ENCODE measurements around the gene RTN4R.
"Not testable (repeated sequence)": the region's sequence is repeated elsewhere in the genome, so short reads cannot be mapped to it uniquely, and the experiment has no call there.

RTN4R gene

GRCh38 chr22:20282901-20283673, 15.0 kb upstream of the RTN4R start:
- Histone ChIP-seq H3K36me3 (ENCODE audit: control insufficient read depth, insufficient read depth, low read length) (no peaks in the 10 kb centered on the region), H3K27ac (ENCODE audit: low read depth, low read length) (no peak overlapping the region), H3K9me3 (ENCODE audit: control insufficient read depth, insufficient read depth, low read length) (no peaks in the 10 kb centered on the region), H3K9ac (ENCODE audit: low read depth, low read length) (no peak overlapping the region), H3K4me1 (ENCODE audit: control insufficient read depth, insufficient read depth, low read length) (no peaks in the 10 kb centered on the region), H3K4me3 (ENCODE audit: low read depth, low read length) (no peak overlapping the region), H3K27me3 (ENCODE audit: control insufficient read depth, insufficient read depth, low read length) (no peaks in the 10 kb centered on the region)

DNA sequence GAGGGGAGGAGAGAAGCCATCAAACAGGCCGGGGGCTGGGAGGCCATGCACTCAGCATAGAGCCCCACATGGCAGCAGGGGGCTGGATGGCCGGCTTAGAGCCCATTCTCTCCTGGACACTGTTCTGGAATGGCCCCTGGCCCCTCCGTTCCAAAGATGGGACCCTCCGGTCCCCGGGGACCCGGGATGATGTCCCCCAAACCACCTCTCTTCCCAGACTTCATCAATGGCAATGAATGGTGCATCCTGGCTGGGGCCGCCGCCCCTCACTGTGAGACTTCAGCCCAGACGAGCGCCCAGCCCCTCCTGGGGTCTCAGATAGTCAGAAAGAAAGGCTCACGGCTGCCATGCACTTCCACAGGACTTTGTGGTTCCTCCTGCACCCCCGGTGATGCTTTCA, 13.8 kb upstream of the RTN4R start:
- no peak overlapping the region for H3K27ac ChIP-seq (ENCODE audit: low read depth, low read length)
- H3K4me1 ChIP-seq (ENCODE audit: control insufficient read depth, insufficient read depth, low read length) = no peaks in the 10 kb centered on the region
- H3K9ac ChIP-seq (ENCODE audit: low read depth, low read length) = no peak overlapping the region
- H3K36me3 ChIP-seq (ENCODE audit: control insufficient read depth, insufficient read depth, low read length) = no peaks in the 10 kb centered on the region
- H3K4me3 ChIP-seq (ENCODE audit: low read depth, low read length) = no peak overlapping the region
- H3K9me3 ChIP-seq (ENCODE audit: control insufficient read depth, insufficient read depth, low read length) = no peaks in the 10 kb centered on the region
- no peaks in the 10 kb centered on the region for H3K27me3 ChIP-seq (ENCODE audit: control insufficient read depth, insufficient read depth, low read length)

DNA sequence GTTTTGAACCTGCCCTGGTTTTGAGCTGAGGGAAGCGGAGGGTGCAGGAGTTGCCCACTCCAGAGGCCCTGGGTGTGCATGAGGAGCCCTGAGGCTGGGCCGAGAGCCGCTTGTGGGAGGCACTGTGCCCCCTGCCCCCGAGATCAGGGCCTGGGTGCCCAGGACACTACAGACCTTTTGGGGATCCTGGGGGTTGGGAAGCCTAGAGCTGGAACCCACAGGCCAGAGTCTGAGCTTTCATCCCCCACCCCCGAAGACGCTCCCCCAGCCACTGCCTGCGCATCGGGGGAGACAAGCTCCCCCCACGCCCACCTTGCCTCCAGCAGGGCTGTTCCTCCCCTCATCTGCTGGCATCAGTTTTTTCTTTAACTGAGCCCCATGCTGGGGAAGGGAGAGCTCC, 13.4 kb upstream of the RTN4R start:
- not testable (repeated sequence) for H3K27me3 ChIP-seq (ENCODE audit: control insufficient read depth, insufficient read depth, low read length); H3K9ac ChIP-seq (ENCODE audit: low read depth, low read length); H3K9me3 ChIP-seq (ENCODE audit: control insufficient read depth, insufficient read depth, low read length); H3K27ac ChIP-seq (ENCODE audit: low read depth, low read length); H3K36me3 ChIP-seq (ENCODE audit: control insufficient read depth, insufficient read depth, low read length); H3K4me1 ChIP-seq (ENCODE audit: control insufficient read depth, insufficient read depth, low read length); H3K4me3 ChIP-seq (ENCODE audit: low read depth, low read length)

- no peaks in the 10 kb centered on the region for H3K27me3 ChIP-seq (ENCODE audit: control insufficient read depth, insufficient read depth, low read length)
- no peak overlapping the region for H3K27ac ChIP-seq (ENCODE audit: low read depth, low read length)
- no peaks in the 10 kb centered on the region for H3K9me3 ChIP-seq (ENCODE audit: control insufficient read depth, insufficient read depth, low read length)
- no peak overlapping the region for H3K9ac ChIP-seq (ENCODE audit: low read depth, low read length)
- no peaks in the 10 kb centered on the region for H3K36me3 ChIP-seq (ENCODE audit: control insufficient read depth, insufficient read depth, low read length)
- no peak overlapping the region for H3K4me3 ChIP-seq (ENCODE audit: low read depth, low read length)
- H3K4me1 ChIP-seq (ENCODE audit: control insufficient read depth, insufficient read depth, low read length) = no peaks in the 10 kb centered on the region
Observed at GRCh38 chr22:20280866-20281265, 12.7 kb upstream of the RTN4R start.

GRCh38 chr22:20280163-20280562, 12.0 kb upstream of the RTN4R start:
- H3K27ac ChIP-seq (ENCODE audit: low read depth, low read length); H3K27me3 ChIP-seq (ENCODE audit: control insufficient read depth, insufficient read depth, low read length); H3K9me3 ChIP-seq (ENCODE audit: control insufficient read depth, insufficient read depth, low read length); H3K36me3 ChIP-seq (ENCODE audit: control insufficient read depth, insufficient read depth, low read length); H3K4me1 ChIP-seq (ENCODE audit: control insufficient read depth, insufficient read depth, low read length); H3K9ac ChIP-seq (ENCODE audit: low read depth, low read length); H3K4me3 ChIP-seq (ENCODE audit: low read depth, low read length): not testable (repeated sequence)

- Histone ChIP-seq H3K4me1 (ENCODE audit: control insufficient read depth, insufficient read depth, low read length) (no peaks in the 10 kb centered on the region), H3K27ac (ENCODE audit: low read depth, low read length) (no peak overlapping the region), H3K36me3 (ENCODE audit: control insufficient read depth, insufficient read depth, low read length) (no peaks in the 10 kb centered on the region), H3K27me3 (ENCODE audit: control insufficient read depth, insufficient read depth, low read length) (no peaks in the 10 kb centered on the region), H3K4me3 (ENCODE audit: low read depth, low read length) (no peak overlapping the region), H3K9ac (ENCODE audit: low read depth, low read length) (no peak overlapping the region), H3K9me3 (ENCODE audit: control insufficient read depth, insufficient read depth, low read length) (no peaks in the 10 kb centered on the region)
Observed at GRCh38 chr22:20279662-20280134, 11.6 kb upstream of the RTN4R start.

GRCh38 chr22:20278726-20279490, 10.8 kb upstream of the RTN4R start:
- H3K9me3 ChIP-seq (ENCODE audit: control insufficient read depth, insufficient read depth, low read length); H3K9ac ChIP-seq (ENCODE audit: low read depth, low read length); H3K27ac ChIP-seq (ENCODE audit: low read depth, low read length); H3K36me3 ChIP-seq (ENCODE audit: control insufficient read depth, insufficient read depth, low read length); H3K4me1 ChIP-seq (ENCODE audit: control insufficient read depth, insufficient read depth, low read length); H3K4me3 ChIP-seq (ENCODE audit: low read depth, low read length); H3K27me3 ChIP-seq (ENCODE audit: control insufficient read depth, insufficient read depth, low read length): not testable (repeated sequence)

- not testable (repeated sequence) for H3K27me3 ChIP-seq (ENCODE audit: control insufficient read depth, insufficient read depth, low read length)
Observed at GRCh38 chr22:20277936-20278635, 10.0 kb upstream of the RTN4R start.

GRCh38 chr22:20276468-20276867, 8.3 kb upstream of the RTN4R start:
- Histone ChIP-seq H3K9me3 (ENCODE audit: control insufficient read depth, insufficient read depth, low read length) (no peaks in the 10 kb centered on the region), H3K27me3 (ENCODE audit: control insufficient read depth, insufficient read depth, low read length) (no peaks in the 10 kb centered on the region), H3K9ac (ENCODE audit: low read depth, low read length) (no peak overlapping the region), H3K27ac (ENCODE audit: low read depth, low read length) (no peak overlapping the region), H3K36me3 (ENCODE audit: control insufficient read depth, insufficient read depth, low read length) (no peaks in the 10 kb centered on the region), H3K4me3 (ENCODE audit: low read depth, low read length) (no peak overlapping the region), H3K4me1 (ENCODE audit: control insufficient read depth, insufficient read depth, low read length) (no peaks in the 10 kb centered on the region)

More at GRCh38 chr22:20277936-20278635, 10.0 kb upstream of the RTN4R start:
- H3K36me3 ChIP-seq (ENCODE audit: control insufficient read depth, insufficient read depth, low read length); H3K9me3 ChIP-seq (ENCODE audit: control insufficient read depth, insufficient read depth, low read length); H3K4me3 ChIP-seq (ENCODE audit: low read depth, low read length); H3K27ac ChIP-seq (ENCODE audit: low read depth, low read length); H3K4me1 ChIP-seq (ENCODE audit: control insufficient read depth, insufficient read depth, low read length); H3K9ac ChIP-seq (ENCODE audit: low read depth, low read length): not testable (repeated sequence)

- H3K4me1 ChIP-seq (ENCODE audit: control insufficient read depth, insufficient read depth, low read length) = no peaks in the 10 kb centered on the region
- H3K36me3 ChIP-seq (ENCODE audit: control insufficient read depth, insufficient read depth, low read length) = no peaks in the 10 kb centered on the region
- H3K9ac ChIP-seq (ENCODE audit: low read depth, low read length) = no peak overlapping the region
- no peak overlapping the region for H3K27ac ChIP-seq (ENCODE audit: low read depth, low read length)
- H3K4me3 ChIP-seq (ENCODE audit: low read depth, low read length) = no peak overlapping the region
- no peaks in the 10 kb centered on the region for H3K27me3 ChIP-seq (ENCODE audit: control insufficient read depth, insufficient read depth, low read length)
- H3K9me3 ChIP-seq (ENCODE audit: control insufficient read depth, insufficient read depth, low read length) = no peaks in the 10 kb centered on the region
Observed at GRCh38 chr22:20275836-20276235, 7.7 kb upstream of the RTN4R start.

- H3K27ac ChIP-seq (ENCODE audit: low read depth, low read length); H3K9me3 ChIP-seq (ENCODE audit: control insufficient read depth, insufficient read depth, low read length); H3K27me3 ChIP-seq (ENCODE audit: control insufficient read depth, insufficient read depth, low read length); H3K4me1 ChIP-seq (ENCODE audit: control insufficient read depth, insufficient read depth, low read length); H3K9ac ChIP-seq (ENCODE audit: low read depth, low read length); H3K4me3 ChIP-seq (ENCODE audit: low read depth, low read length); H3K36me3 ChIP-seq (ENCODE audit: control insufficient read depth, insufficient read depth, low read length): not testable (repeated sequence)
Observed at GRCh38 chr22:20275325-20275724, 7.2 kb upstream of the RTN4R start.
